GM18867 (cell line): ENCODE measurements around the gene HLA-A.
"Not testable (repeated sequence)": the region's sequence is repeated elsewhere in the genome, so short reads cannot be mapped to it uniquely, and the experiment has no call there.

Experiments
- ATAC-seq: cut with Tn5 transposase; IDR thresholded peaks from one replicate; pipeline ENCODE4 v1.9.1; 2021; ENCODE audit warnings: mild to moderate bottlenecking, moderate library complexity; ENCODE audit not compliant: unreplicated experiment

The HLA-A gene

GRCh38 chr6:29959467-29959866 is 17.1 kb downstream of the HLA-A start:
- no peak for ATAC-seq

GRCh38 chr6:29961966-29962365 is 19.6 kb downstream of the HLA-A start:
- ATAC-seq, result no peak

GRCh38 chr6:29963697-29964096 is 21.4 kb downstream of the HLA-A start:
- not testable (repeated sequence) for ATAC-seq

GRCh38 chr6:29964518-29964886 is 22.2 kb downstream of the HLA-A start:
- ATAC-seq, result no peak

- ATAC-seq, result peak; percentile 96
These were observed 22.7 kb downstream of the HLA-A start for GRCh38 chr6:29964887-29965562.

GRCh38 chr6:29965563-29965872 is 23.2 kb downstream of the HLA-A start:
- no peak for ATAC-seq

- ATAC-seq, result peak; percentile 29
These were observed 23.7 kb downstream of the HLA-A start for GRCh38 chr6:29965873-29966601.

- ATAC-seq, result no peak
These were observed 25.2 kb downstream of the HLA-A start for GRCh38 chr6:29967379-29968010.

GRCh38 chr6:29968130-29968529 is 25.8 kb downstream of the HLA-A start:
- no peak for ATAC-seq

GRCh38 chr6:29968905-29969304 is 26.6 kb downstream of the HLA-A start:
- no peak for ATAC-seq

GRCh38 chr6:29970711-29971110 is 28.4 kb downstream of the HLA-A start:
- no peak for ATAC-seq

GRCh38 chr6:29974901-29975560 is 32.7 kb downstream of the HLA-A start:
- no peak for ATAC-seq

- no peak for ATAC-seq
These were observed 33.2 kb downstream of the HLA-A start for GRCh38 chr6:29975561-29975907.

- ATAC-seq, result no peak
These were observed 33.9 kb downstream of the HLA-A start for GRCh38 chr6:29976253-29976587.

- no peak for ATAC-seq
These were observed 34.5 kb downstream of the HLA-A start for GRCh38 chr6:29976588-29977424.

- no peak for ATAC-seq
These were observed 35.0 kb downstream of the HLA-A start for GRCh38 chr6:29977425-29977727.

GRCh38 chr6:29980013-29980412 is 37.7 kb downstream of the HLA-A start:
- ATAC-seq, result not testable (repeated sequence)

GRCh38 chr6:29980511-29980910 is 38.2 kb downstream of the HLA-A start:
- ATAC-seq, result no peak

- no peak for ATAC-seq
These were observed 39.0 kb downstream of the HLA-A start for GRCh38 chr6:29981211-29981812.

GRCh38 chr6:29982097-29982496 is 39.8 kb downstream of the HLA-A start:
- no peak for ATAC-seq

- no peak for ATAC-seq
These were observed 41.9 kb downstream of the HLA-A start for GRCh38 chr6:29984232-29984631.
